Glutamatergic neuron (in vitro differentiated cells): ENCODE results near the gene FBXL7. TPM values are rescaled to one million over a fixed set of nuclear protein-coding genes. Genes with fewer than 3 reads are reported as not detected.
A peak's percentile ranks its signal among the peaks of the same experiment; 100 is the strongest.

Experiments used
- DNase-seq: peaks from one replicate; pipeline ENCODE4 v3.0.0; 2022
- H3K27ac Mint-ChIP-seq: one replicate; pipeline ENCODE4 v1.8.0; 2020; ENCODE audit warnings: mild to moderate bottlenecking, mixed read lengths, inconsistent platforms; ENCODE audit not compliant: unreplicated experiment
- H3K27me3 Mint-ChIP-seq: one replicate; pipeline ENCODE4 v1.8.0; 2020; ENCODE audit warnings: mild to moderate bottlenecking, moderate library complexity, mixed read lengths, inconsistent platforms; ENCODE audit not compliant: unreplicated experiment
- H3K36me3 Mint-ChIP-seq: one replicate; pipeline ENCODE4 v1.8.0; 2020; ENCODE audit warnings: mild to moderate bottlenecking, mixed read lengths, inconsistent platforms; ENCODE audit not compliant: unreplicated experiment
- H3K4me1 Mint-ChIP-seq: one replicate; pipeline ENCODE4 v1.8.0; 2020; ENCODE audit warnings: mild to moderate bottlenecking, low read depth, mixed read lengths, inconsistent platforms; ENCODE audit not compliant: unreplicated experiment
- H3K4me3 Mint-ChIP-seq: one replicate; pipeline ENCODE4 v1.8.0; 2020; ENCODE audit warnings: mild to moderate bottlenecking, mixed read lengths, inconsistent platforms; ENCODE audit not compliant: unreplicated experiment
- H3K9me3 Mint-ChIP-seq: one replicate; pipeline ENCODE4 v1.8.0; 2020; ENCODE audit warnings: mild to moderate bottlenecking, moderate library complexity, mixed read lengths, inconsistent platforms; ENCODE audit not compliant: unreplicated experiment
- total RNA-seq: library from RNA; stranded (reverse); fragmentation: NEBNext Ultra II Directional; extraction: Animal tissue kit (Norgen Biotek cat#: 25700); gene quantifications from one replicate; pipeline ENCODE4 v1.2.1, GENCODE V29; 2021; ENCODE audit not compliant: unreplicated experiment
- TF ChIP-seq, protein P1 (sequence below): fragments of 200-600 bp; sonication (generic); IDR thresholded peaks from one replicate; pipeline ENCODE4 v1.5.0; 2021; ENCODE audit not compliant: partially characterized antibody, unreplicated experiment

The FBXL7 gene
- total RNA-seq, 1 donor from 2014 or later, result 25.3 TPM

DNA sequence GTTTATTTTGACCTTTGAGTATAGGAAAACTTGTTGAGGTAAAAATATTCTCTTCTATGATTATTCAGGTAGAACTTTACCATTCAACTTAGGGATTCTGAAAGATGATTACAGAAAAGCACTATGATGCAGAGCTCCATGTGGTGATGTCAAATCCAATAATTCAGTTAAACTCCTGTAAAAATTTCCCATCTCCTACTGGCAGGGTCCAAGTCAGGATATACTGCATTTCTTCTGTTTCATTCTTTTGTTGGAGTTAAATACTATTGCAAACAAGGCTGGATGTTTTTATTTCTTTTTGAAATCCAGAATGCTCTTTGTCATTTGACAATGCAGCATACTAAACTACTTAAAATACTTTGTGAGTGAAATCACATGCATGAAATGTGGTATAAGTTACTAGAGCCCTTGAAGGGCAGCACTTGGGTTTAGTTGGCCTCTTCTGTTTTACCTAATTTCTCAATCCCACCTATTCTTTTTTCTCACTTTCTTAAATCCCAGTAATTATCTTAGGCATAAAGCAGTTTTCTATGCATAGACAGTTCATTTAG is 204.5 kb downstream of the FBXL7 start:
- TF ChIP-seq, protein P1, sequence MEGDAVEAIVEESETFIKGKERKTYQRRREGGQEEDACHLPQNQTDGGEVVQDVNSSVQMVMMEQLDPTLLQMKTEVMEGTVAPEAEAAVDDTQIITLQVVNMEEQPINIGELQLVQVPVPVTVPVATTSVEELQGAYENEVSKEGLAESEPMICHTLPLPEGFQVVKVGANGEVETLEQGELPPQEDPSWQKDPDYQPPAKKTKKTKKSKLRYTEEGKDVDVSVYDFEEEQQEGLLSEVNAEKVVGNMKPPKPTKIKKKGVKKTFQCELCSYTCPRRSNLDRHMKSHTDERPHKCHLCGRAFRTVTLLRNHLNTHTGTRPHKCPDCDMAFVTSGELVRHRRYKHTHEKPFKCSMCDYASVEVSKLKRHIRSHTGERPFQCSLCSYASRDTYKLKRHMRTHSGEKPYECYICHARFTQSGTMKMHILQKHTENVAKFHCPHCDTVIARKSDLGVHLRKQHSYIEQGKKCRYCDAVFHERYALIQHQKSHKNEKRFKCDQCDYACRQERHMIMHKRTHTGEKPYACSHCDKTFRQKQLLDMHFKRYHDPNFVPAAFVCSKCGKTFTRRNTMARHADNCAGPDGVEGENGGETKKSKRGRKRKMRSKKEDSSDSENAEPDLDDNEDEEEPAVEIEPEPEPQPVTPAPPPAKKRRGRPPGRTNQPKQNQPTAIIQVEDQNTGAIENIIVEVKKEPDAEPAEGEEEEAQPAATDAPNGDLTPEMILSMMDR, result no peak
- H3K27me3 Mint-ChIP-seq, result peaks cover 6% of the 10 kb centered on the region
- no peaks in the 10 kb centered on the region for H3K36me3 Mint-ChIP-seq
- H3K9me3 Mint-ChIP-seq, result no peaks in the 10 kb centered on the region
- H3K4me1 Mint-ChIP-seq, result peaks cover 19% of the 10 kb centered on the region
- H3K4me3 Mint-ChIP-seq, result no peak overlapping the region
- no peak overlapping the region for H3K27ac Mint-ChIP-seq
- DNase-seq, result no peak

DNA sequence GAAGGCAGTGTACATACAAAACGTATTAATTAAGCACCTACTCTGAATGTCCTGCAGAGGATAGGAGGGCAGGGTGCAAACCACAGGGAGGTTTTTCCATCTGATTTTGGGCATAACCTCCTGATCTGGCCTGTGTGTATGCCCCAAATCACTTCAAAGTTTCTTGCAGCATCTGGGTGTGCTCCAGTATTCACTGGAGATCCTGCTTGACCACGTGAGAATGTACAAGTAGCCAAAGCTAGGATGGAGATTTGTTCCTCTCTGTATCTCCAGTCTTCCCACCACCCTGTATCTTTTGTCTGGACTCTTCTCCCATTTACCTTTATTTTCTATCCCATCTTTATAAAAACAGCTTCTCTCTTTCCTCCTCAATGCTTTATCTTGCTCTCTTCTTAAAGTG is 207.7 kb downstream of the FBXL7 start:
- TF ChIP-seq, protein P1, result no peak
- H3K4me1 Mint-ChIP-seq, result peaks cover 20% of the 10 kb centered on the region
- peaks cover 7% of the 10 kb centered on the region for H3K36me3 Mint-ChIP-seq
- H3K9me3 Mint-ChIP-seq, result peaks cover 2% of the 10 kb centered on the region
- H3K27ac Mint-ChIP-seq, result no peak overlapping the region
- no peak overlapping the region for H3K4me3 Mint-ChIP-seq
- DNase-seq, result no peak
- peaks cover 8% of the 10 kb centered on the region for H3K27me3 Mint-ChIP-seq

DNA sequence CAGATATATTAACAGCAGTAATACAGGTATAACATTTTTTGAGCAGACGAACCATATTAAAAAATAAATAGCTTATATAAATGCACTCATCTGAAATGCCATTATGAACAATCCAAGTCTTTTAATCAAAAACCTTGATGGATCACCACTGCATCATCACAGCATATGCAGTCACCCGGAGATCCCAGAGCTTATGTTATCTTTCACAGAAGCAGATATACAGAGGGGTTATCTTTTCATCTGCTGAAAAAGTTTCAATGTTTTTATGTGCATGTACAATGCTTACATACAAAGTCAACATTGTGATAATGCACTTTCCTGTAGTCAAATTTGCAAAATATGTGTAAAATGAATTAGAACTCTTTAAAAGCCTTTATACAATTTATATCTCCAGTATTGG is 211.9 kb downstream of the FBXL7 start:
- Mint-ChIP-seq H3K4me1 (peaks cover 20% of the 10 kb centered on the region), H3K27me3 (peaks cover 5% of the 10 kb centered on the region), H3K4me3 (no peak overlapping the region), H3K9me3 (peaks cover 2% of the 10 kb centered on the region), H3K36me3 (peaks cover 12% of the 10 kb centered on the region), H3K27ac (no peak overlapping the region)
- TF ChIP-seq, protein P1, result no peak
- DNase-seq, result no peak

DNA sequence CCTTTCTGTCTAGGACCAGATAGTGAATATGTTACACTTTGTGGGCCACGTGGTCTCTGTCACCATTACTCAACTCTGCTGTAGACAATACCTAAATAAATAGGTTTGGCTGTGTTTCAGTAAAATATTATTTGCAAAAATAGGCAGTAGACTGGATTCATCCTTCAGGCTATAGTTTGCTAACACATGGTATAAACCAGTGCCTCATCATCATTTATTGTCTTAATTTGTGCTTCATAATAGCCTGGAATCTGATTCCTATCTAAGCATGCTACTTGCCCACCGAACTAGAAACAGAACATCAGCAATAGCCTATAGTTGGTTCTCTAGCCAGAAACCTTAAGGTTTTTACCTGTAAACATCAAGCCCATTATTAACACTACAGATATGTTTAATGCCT is 215.6 kb downstream of the FBXL7 start:
- Mint-ChIP-seq H3K4me1 (peaks cover 41% of the 10 kb centered on the region), H3K4me3 (no peak overlapping the region), H3K9me3 (no peaks in the 10 kb centered on the region), H3K27me3 (peaks cover 4% of the 10 kb centered on the region), H3K36me3 (peaks cover 12% of the 10 kb centered on the region), H3K27ac (no peak overlapping the region)
- DNase-seq, result no peak
- TF ChIP-seq, protein P1, result no peak

DNA sequence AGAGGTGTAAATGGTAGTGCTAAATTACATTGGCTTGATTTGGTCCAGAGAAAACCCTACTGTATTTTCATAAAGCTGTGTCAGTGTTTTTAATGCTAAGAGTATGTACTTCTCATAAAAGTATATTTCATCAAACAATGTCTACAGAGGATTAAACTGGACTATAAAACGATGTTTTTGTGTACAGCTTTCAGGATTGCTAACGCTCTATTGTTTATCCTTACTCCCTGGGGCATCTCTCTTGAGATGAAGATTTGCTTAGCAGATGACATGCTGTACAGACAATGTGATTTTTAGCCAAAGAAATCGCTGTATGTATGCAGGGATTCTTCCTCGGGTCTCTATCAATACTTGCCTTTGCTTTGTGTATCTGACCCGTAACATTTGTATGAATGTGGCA is 216.0 kb downstream of the FBXL7 start:
- Mint-ChIP-seq H3K4me3 (peak overlapping the region; percentile 43), H3K36me3 (peaks cover 10% of the 10 kb centered on the region), H3K27me3 (peaks cover 4% of the 10 kb centered on the region), H3K27ac (peak overlapping the region; percentile 50), H3K9me3 (no peaks in the 10 kb centered on the region), H3K4me1 (peaks cover 40% of the 10 kb centered on the region)
- DNase-seq, result no peak
- TF ChIP-seq, protein P1, result no peak
